Astrocyte (in vitro differentiated cells and primary cell): ENCODE data around the gene ST6GAL2.

Experiments
- EZH2 ChIP-seq: IDR thresholded peaks from 2 replicates; pipeline ENCODE4 v1.6.1; 2012; ENCODE audit warnings: mild to moderate bottlenecking, low read length, inconsistent platforms; ENCODE audit not compliant: insufficient read depth
- TF ChIP-seq, protein P1 (sequence below): IDR thresholded peaks from 2 replicates; pipeline ENCODE4 v1.5.1; 2011; ENCODE audit warnings: low read depth, mild to moderate bottlenecking, inconsistent platforms, low read length, moderate library complexity; ENCODE audit not compliant: insufficient read depth

DNA sequence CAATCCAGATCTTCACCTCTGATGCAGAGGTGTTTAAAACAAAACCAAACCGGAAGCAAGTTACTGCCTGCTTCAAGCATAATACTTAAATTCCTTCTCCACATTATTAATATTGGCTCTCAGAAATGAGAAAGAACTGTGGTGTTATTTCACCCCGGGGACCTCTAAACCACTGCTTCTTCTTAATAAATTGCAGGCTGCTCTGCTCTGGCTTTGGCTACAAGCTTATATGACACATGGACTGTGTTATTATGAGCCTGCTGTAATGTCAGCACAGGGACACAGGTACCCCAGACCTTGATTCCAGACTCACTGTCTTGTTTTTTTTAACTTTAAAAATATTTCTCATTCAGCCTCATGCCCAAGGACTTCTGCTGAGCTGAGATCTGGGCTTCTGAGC lies 45.1 kb downstream of the ST6GAL2 start:
- no peak for TF ChIP-seq EZH2
- TF ChIP-seq, protein P1, sequence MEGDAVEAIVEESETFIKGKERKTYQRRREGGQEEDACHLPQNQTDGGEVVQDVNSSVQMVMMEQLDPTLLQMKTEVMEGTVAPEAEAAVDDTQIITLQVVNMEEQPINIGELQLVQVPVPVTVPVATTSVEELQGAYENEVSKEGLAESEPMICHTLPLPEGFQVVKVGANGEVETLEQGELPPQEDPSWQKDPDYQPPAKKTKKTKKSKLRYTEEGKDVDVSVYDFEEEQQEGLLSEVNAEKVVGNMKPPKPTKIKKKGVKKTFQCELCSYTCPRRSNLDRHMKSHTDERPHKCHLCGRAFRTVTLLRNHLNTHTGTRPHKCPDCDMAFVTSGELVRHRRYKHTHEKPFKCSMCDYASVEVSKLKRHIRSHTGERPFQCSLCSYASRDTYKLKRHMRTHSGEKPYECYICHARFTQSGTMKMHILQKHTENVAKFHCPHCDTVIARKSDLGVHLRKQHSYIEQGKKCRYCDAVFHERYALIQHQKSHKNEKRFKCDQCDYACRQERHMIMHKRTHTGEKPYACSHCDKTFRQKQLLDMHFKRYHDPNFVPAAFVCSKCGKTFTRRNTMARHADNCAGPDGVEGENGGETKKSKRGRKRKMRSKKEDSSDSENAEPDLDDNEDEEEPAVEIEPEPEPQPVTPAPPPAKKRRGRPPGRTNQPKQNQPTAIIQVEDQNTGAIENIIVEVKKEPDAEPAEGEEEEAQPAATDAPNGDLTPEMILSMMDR = no peak
